HG02870 (cell line): ENCODE measurements around the gene TOMM6.
A peak's percentile ranks its signal among the peaks of the same experiment; 100 is the strongest.
"Not testable (repeated sequence)": the region's sequence is repeated elsewhere in the genome, so short reads cannot be mapped to it uniquely, and the experiment has no call there.

Experiments used
- ATAC-seq: cut with Tn5 transposase; IDR thresholded peaks from one replicate; pipeline ENCODE4 v1.9.1; 2021; ENCODE audit warnings: mild to moderate bottlenecking, moderate library complexity; ENCODE audit not compliant: unreplicated experiment

Gene TOMM6

DNA sequence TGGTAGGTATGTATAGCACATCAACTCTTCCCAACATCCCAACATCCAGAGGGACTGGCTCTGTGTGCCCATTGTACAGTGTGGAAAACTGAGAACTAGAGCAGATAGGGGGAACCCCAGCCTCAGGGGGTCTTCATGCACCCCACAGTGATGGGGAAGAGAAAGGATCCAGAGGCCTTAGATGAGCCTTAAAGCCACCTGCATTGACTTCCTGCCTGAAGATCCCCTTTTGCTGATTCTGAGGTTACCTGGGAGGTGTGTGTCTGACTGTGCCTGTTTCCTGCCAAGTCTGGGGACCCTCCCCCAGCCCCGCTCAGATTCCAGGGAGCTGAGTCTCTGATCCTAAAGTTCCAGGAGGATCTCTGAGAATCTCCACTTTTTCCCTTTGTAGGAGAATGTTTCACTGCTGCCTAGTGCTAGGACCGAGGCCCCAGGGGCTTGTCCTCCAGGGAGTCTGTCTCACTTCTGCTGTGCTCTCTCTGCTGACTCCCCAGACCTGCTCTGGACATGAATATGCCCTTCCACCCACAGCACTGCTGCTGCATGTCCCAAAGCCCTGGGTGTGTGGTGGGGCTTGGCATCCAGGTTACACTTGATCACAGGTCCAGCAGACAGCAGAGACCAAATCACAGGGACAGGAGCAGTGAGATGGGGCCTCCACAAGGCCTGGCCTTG is 27.5 kb upstream of the TOMM6 start:
- no peak for ATAC-seq

GRCh38 chr6:41763470-41763869 is 24.0 kb upstream of the TOMM6 start:
- no peak for ATAC-seq

GRCh38 chr6:41766043-41766664 is 21.3 kb upstream of the TOMM6 start:
- ATAC-seq = not testable (repeated sequence)

GRCh38 chr6:41767112-41767833 is 20.2 kb upstream of the TOMM6 start:
- no peak for ATAC-seq

DNA sequence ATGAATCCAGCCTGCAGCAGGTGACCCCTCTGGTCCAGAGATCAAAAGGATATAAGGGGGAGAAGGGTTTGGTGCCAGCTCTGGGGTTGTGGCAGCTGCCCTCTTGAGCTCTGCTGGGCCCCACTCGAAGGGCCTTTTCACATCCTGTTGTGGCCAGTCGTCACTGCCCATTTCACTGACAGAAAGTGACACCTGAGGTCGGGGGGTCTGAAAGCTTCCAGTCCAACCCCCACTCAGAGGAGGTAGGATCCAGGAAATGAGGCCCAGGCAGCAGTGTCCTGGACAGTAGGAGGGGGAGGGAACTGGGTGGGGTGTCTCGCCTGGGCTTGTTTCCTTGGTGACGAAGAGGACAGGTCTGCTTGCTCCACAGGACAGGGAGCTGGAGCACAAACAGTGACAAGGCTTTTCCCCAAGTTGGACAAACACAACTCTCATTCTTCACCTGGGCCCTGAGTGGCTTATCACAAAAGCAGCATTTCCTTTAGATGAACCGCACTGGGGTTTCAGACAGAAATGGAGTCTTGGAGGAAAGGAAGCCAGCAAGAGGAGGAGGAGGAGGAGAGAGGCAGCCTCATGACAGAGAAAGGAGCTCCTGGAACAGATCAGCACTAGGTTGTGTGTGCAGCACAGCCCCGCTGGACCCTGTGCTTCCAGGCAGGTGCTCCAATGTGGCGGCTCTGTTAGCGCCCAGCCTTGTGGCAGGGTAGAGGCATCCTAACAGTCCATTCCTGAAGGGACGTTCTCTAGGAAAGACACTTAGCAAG is 18.8 kb upstream of the TOMM6 start:
- no peak for ATAC-seq

DNA sequence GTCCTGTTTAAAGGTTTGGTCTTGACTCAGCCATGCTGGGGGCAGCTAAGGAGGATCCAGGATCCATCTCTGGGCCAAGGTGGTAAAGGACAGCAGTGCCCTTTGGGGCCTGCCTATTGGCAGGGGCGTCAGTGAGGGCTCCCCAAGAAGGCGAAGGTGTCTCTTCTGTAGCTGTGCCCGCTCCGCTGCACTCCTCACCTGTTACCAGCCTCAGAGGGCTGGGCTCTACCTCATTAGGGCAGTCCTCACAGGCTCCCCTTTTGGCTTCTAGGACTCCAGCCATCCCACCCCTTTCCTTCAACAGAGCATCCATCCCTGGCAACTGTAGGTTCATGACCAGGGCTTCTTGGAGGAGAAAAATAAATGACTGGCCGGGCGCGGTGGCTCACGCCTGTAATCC is 18.1 kb upstream of the TOMM6 start:
- ATAC-seq = no peak

GRCh38 chr6:41770381-41771057 is 17.0 kb upstream of the TOMM6 start:
- ATAC-seq = no peak

GRCh38 chr6:41771058-41771983 is 16.2 kb upstream of the TOMM6 start:
- no peak for ATAC-seq

GRCh38 chr6:41774841-41775240 is 12.7 kb upstream of the TOMM6 start:
- no peak for ATAC-seq

DNA sequence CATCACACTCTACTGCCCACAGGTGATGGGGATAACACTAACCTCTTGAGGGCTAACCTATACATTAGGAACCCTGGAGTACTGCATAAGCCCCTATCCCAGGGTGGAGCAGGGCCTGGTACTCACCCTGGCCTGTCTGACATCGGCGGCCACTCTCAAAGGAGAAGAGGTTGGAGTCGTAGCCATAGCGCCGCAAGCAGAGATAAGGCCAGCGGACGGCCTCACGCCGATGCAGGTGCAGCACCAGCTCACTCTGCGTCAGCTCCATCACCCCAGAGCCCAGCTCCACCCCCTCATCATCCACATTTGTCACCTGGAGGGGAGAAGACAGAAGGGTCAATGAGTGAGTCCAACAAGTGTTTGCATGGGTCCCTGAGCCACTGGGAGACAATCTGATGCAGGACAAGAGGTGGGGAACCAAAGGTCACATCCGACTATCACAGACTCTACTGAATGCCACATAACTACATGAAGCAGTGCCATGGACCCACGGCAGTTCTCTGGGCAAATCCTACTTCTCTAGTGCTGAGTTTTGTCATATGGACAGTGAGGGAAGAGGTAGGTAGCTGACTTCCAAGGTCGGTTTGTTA is 12.1 kb upstream of the TOMM6 start:
- ATAC-seq = no peak

- no peak for ATAC-seq
Observed at GRCh38 chr6:41777551-41778285, 9.8 kb upstream of the TOMM6 start.

GRCh38 chr6:41778895-41779294 is 8.6 kb upstream of the TOMM6 start:
- ATAC-seq = no peak

- ATAC-seq = peak; percentile 6
Observed at GRCh38 chr6:41779336-41779735, 8.2 kb upstream of the TOMM6 start.

DNA sequence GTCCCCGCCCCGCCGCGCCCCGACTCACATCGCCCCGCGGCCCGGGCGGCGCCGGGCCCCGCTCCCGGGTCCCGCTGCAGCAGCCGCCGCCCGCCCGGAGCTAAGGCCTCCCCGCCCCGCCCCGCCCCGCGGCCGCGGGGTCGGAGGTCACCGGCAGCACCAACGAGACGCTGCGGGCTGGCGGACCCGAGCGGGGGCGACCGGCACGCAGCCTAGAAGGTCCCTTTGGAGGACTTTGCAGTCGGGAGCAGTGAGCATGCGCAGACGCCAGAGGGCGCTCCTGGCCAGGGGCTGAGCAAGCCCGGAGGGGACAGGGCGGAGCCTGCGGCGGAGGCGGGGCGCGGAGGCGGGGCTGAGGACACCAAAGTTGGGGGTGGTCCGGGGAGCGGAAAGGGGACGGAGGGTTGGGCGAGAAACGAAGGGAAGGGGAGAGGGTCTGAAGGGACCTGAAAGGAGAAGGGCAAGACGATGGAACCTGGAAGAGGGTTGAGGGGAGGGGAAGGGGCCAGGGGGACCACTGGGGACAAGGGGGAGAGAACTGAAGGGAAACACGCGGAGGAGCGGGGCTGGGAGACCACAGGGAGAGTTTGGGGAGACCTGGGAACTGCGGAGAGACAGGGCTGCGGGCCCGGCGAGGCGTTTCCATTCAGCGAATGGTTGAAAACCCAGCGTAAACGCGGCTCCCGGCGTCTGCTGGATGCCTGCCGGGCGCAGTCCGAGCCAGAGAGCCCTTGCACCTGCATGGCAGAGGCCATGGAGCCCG is 7.5 kb upstream of the TOMM6 start, which contains the start of gene FRS3:
Gene FRS3 (minus strand): TSS at position 113 of the 763 bp plus-strand sequence. CDS start 2,913 bp downstream, outside the sequence.
- peak; percentile 89 for ATAC-seq

DNA sequence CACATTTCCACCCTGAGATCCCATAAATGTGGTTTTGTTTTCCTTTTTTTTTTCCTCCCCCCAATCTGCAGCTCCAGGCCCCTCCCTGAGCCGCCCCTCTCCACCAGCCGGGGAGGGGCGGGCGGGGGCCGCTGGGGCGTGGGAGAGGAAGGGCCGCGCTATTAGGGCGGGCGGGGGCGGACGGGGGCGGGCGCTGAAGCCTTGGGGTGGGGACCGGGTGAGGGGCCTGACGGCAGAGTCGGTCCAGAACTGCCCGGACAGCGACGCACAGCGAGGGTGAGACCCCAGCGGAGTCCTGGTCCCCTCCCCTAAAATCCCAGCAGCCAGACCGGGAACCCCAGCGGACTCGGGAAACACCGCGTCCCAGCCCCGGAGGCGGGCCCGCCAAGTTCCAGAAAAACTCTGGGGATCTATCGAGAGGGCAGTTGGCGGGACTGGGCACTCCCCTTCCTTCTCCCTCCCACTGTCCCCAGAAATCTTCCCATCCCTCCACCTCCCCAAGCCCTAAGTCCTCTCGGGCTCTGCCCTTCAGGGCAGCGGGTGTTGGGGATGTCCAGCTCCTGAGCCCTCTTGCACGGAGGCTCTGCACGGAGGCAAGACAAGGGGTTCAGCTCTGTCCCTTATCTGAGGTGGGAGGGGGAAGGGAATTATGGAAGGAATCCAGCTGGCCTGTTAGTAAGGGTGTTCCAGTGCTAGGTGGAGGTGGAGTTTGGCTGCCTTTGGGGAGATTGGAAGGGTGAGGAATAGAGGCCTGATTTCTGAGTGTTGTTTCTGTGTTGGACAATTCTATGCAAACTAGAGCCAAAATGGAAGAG is 6.7 kb upstream of the TOMM6 start, which contains the start of gene PRICKLE4:
Gene PRICKLE4 (plus strand): TSS at position 232 of the 815 bp plus-strand sequence. CDS start 2,692 bp downstream, outside the sequence.
- ATAC-seq = no peak

DNA sequence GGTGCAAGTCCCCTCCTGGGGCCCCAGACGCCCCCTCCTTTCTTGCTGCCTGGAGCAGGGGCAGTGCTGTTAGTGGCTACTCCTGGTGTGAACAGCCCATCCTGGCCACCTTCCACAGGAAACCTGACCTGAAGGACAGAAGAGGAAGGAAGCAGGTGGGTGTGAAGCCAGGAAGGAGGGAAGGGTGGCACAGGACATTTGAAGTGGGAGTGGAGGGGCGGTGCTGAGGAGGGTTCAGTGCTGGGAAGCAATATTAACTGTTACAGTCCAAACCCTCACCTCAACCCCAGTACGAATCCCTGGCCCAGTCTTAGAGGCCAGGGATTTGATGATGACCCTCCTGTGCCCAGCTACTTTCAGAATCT is 6.1 kb upstream of the TOMM6 start:
- ATAC-seq = no peak
